NCI-H2227 (cell line): ENCODE results near the gene LBP.
"Not testable (repeated sequence)": the region's sequence is repeated elsewhere in the genome, so short reads cannot be mapped to it uniquely, and the experiment has no call there.

Source experiments
- DNase-seq: peaks from one replicate; lab custom pipeline; 2025; ENCODE audit not compliant: unreplicated experiment; lab: John Stamatoyannopoulos, UW

The LBP gene

DNA sequence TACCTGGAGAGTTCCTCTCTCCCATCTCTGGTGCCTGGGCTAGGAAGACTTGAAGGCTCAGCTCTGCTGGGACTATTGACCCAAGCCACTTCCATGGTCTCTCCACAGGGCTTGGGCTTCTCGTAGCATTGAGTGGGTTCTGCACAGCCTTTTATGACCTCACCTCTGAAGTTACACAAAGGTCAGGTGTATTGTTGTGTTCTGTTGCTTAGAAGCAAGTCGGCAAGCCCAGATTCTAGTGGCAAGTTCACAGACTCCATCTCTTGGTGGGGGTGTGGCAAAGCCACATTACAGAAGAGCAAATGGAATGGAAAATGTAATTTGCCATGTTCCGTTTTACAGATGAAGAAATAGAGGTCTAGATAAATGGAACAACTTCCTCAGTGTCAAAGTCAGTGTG, 28.9 kb upstream of the LBP start:
- no peak for DNase-seq

DNA sequence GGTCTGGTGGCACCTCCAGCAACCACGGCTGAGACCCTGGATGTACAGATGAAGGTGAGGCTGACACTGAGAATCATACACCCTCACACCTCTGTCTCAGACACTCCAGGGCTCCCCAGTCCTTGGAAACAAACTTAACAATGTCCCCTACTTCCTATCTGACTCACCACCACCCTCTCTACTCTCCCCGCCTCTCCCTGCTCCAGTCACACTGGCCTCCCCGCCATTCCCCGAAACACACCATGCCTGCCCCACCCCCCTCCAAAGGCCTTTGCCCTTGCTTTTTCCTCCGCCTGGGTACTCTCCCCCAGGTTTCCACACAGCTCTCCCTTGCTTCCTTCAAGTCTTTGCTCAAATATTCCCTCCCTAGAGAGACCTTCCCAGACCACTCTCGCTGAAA, 26.1 kb upstream of the LBP start:
- DNase-seq, result no peak

DNA sequence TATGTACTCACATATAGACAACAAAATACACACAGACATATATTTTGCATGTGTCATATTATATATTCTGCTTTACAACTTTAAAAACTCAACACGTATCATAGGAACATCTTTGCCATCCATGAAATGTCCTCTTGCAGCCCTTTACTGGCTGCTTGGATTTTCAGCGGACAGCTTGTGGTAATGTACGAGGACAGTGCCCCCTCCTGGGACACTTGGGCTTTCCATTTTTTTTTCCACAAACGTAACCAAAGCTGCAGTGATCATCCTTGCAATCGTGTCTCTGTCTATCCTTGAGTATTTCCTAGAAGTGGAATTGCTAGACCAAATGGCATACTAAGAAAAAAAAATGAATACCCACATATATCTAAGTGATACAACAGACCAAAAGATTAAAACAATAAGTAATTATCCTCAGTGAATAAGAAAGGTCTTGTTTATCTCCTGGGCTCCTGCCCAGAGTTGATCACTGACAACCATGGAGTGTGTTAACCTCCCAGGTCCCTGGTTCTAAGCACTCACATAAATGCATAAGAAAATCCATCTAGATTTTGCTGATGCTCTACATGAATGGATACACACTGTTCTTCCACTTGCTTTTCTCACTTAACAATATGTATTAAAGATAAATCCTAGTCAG, 24.2 kb upstream of the LBP start:
- DNase-seq, result peak; percentile 80

DNA sequence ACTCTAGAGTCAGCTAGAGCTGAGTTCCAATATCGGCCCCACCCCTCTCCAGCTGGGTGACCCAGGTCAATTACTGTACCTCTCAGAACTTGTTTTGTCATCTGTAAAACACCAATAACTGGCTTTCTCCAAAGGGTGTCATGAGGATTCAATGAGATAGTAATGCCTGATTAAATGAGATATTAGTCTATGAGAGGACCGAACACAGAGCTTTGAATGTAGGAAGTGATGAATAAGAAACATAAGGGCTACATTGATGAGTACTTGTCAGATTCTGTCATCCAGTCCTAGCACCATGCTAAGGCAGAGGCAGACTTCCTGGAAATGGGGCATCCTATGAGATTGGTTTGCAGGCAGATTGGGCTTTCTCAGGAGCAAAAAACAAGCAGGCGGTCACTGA, 22.1 kb upstream of the LBP start:
- DNase-seq, result no peak

- no peak for DNase-seq
These were observed 21.1 kb upstream of the LBP start for GRCh38 chr20:38325167-38325566.

- DNase-seq, result no peak
These were observed 20.4 kb upstream of the LBP start for GRCh38 chr20:38325905-38326304.

GRCh38 chr20:38326309-38326708, 20.0 kb upstream of the LBP start:
- no peak for DNase-seq

GRCh38 chr20:38330638-38331037, 15.6 kb upstream of the LBP start:
- DNase-seq, result no peak

GRCh38 chr20:38331245-38331644, 15.0 kb upstream of the LBP start:
- no peak for DNase-seq

- DNase-seq, result no peak
These were observed 14.5 kb upstream of the LBP start for GRCh38 chr20:38331814-38332213.

- no peak for DNase-seq
These were observed 12.3 kb upstream of the LBP start for GRCh38 chr20:38334016-38334415.

DNA sequence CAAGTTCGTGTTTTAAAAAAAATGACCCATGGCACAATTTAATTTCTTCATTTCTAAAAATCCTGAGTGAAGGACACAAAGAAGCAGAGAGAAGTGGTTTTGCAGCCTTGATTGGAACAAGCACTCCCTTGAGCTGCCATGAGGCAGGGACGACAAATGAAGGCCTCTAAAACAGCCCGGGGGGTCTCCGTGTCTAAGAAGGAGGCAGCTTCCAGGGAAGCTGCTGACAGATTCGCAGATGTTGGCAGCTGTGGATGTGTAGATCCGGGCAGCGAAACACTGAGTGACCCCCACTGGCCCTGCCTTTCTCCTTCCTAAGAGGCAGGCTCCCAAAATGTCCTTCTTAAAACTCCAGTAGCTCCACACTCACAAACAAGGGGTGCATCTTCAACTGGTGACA, 9.6 kb upstream of the LBP start:
- DNase-seq, result no peak

GRCh38 chr20:38337561-38338140, 8.6 kb upstream of the LBP start:
- no peak for DNase-seq

DNA sequence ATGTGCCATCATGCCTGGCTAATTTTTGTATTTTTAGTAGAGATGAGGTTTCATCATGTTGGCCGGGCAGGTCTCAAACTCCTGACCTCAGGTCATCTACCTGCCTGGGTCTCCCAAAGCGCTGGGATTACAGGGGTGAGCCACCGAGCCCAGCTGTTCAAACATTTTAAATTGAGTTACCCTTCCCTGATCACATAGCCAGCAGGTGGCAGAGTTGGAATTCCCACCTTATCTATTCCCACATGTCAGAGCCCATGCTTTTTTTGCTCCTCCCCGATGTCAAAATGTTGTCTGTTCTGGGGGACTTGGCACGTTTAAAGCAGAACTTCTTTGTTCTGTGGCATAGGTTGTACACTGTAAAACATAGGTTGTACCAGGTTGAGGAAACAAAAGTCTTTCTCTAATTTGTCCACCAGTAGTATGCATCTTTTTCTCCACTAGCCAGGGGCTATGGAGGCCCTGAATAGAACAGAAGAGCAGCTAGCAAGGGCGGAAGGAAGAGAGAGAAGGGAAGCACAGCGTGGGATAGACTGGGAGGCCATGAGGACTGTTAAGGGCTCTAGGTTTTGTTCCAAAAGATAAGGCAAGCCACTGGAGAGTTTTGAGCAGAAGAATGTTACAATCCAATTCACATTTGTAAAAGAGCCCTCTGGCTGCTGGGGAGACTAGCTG, 7.3 kb upstream of the LBP start:
- peak; percentile 50 for DNase-seq

DNA sequence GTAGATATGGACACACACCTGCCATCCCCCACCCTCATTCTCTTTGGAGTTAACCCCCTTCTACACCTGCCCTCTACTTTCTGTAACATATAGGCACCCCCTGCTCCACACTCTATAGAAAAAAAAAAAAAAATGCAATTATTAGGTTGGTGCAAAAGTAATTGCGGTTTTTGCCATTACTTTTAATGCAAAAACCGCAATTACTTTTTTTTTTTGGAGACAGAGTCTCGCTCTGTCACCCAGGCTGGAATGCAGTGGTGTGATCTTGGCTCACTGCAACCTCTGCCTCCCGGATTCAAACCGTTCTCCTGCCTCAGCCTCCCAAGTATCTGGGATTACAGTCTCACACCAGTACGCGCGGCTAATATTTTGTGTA, 6.8 kb upstream of the LBP start:
- not testable (repeated sequence) for DNase-seq

DNA sequence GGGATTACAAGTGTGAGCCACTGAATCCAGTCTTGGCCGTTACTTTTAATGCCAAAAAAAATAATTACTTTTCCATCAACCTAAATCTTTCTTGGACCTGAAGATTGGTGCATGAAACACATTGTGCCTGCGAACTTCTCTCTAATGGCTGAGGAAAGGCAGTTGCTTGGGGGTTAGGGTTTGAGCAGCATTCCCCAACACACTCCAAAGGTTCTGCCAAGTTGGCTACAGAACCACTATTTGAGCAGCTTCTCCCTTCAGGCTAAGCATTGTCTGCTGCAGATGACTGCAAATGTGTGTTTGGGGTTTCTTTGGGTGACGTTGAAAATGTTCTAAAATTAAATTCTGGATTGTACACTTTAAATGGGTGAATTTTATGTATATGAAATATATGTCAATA, 6.3 kb upstream of the LBP start:
- DNase-seq, result no peak

- DNase-seq, result no peak
These were observed 5.6 kb upstream of the LBP start for GRCh38 chr20:38340693-38341092.

GRCh38 chr20:38342216-38342615, 4.1 kb upstream of the LBP start:
- no peak for DNase-seq

GRCh38 chr20:38342713-38343310, 3.5 kb upstream of the LBP start:
- DNase-seq, result no peak

DNA sequence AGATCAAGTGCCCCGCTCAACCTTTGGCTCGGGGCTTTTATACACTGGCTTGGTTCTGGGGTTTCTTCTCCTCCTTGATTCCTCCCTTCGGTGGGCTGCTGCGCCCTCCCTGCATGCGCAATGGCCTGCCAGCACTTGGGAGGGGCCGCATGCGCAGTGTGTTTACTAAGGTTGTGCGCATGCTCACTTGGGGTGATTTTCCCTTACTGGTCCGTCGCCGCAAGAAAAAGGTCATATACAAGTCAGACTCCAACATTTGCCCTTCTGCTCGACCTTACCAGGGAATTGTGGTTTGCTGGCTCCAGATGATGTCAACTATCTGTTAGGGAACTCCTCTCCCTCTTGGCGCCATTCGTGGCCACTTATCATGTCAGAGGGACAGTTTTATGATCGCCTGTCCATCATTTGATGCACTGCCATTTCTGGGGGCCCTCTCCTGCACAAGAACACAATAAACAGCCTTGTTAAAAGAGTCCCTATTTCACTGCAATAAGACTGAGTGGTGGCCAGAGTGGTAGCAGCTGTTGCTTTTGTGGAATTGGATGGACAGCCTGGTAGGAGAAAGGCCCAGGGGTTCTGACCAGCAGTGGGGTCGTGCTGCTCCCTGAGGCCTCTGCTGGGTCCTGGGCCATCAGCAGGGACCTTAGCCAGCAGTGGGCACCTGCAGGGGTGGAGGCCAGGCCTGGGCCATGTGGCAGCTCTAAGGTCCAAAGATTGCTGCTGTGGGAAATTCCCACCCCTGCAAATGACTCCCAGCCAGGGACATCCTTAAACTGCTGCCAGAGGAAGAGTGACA, 2.8 kb upstream of the LBP start:
- DNase-seq, result peak; percentile 74

DNA sequence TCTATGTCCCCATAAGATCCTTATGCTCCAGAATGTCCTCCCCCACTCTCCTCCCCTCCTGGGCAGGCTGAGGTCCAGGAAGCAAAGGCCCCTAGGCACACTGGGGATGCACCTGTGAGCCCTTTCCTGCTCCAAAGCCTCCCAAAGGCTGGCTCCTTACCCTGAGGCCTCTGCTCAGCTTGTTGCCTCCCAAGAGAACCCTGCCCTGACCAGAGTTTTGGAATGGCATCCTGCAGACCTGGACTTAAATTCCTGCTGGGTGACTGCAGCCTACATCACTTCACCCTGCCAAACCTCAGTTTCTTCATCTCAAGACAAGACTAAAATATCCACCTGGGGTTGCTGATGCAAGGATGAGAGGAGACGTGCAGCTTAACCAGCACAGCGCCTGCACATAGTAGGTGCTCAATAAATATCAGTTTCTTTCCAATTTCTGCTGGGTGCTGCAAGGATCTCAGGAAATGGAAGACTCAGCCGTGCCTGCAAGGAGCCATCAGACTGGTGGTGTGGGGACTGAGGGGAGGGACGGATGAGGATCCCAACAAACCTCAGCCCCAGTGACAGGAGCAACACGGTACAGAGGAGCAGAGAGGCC, 2.1 kb upstream of the LBP start:
- no peak for DNase-seq
